Subcutaneous preadipocyte (primary cell): ENCODE measurements around the gene STKLD1. TPM values are rescaled to one million over a fixed set of nuclear protein-coding genes. Genes with fewer than 3 reads are reported as not detected.

Source experiments
- small RNA-seq: library from RNA; depleted of rRNA; stranded (forward); fragments of <200 nt; gene quantifications from one replicate; pipeline ENCODE3, GENCODE V24; 2012
- total RNA-seq: library from RNA; depleted of rRNA; stranded (reverse); fragments of >200 nt; gene quantifications from 2 replicates; pipeline ENCODE4 v1.2.3, GENCODE V29; 2012

Gene STKLD1
- under 0.01 and 1.4 TPM in 2 replicates for total RNA-seq

GRCh38 chr9:133375724-133376654, at the start of gene STKLD1, which contains the start of gene SURF4:
TSS of gene STKLD1 (plus strand) at chr9:133376366. CDS start at chr9:133376474, 108 bp downstream.
TSS of gene SURF4 (minus strand) at chr9:133376060. CDS start at chr9:133375969, 91 bp downstream.

GRCh38 chr9:133335924-133336811, 40.0 kb upstream of the STKLD1 start, which contains the start of gene SURF6:
TSS of gene SURF6 (minus strand) at chr9:133336188. CDS start at chr9:133336132, 56 bp downstream.

GRCh38 chr9:133347985-133348717, 28.0 kb upstream of the STKLD1 start, which contains the start of the genes MED22 and RPL7A:
TSS of gene MED22 (minus strand) at chr9:133348131. CDS start at chr9:133346662, 1,469 bp downstream.
TSS of gene RPL7A (plus strand) at chr9:133348218. CDS start at chr9:133348244, 26 bp downstream.

GRCh38 chr9:133356391-133357091, 19.6 kb upstream of the STKLD1 start, which contains the start of the genes SURF1 and SURF2:
TSS of gene SURF1 (minus strand) at chr9:133356487. CDS start at chr9:133356453, 34 bp downstream.
TSS of gene SURF2 (plus strand) at chr9:133356550. CDS start at chr9:133356593, 43 bp downstream.

GRCh38 chr9:133417541-133418461, 41.6 kb downstream of the STKLD1 start, which contains the start of gene REXO4:
TSS of gene REXO4 (minus strand) at chr9:133418010. CDS start at chr9:133417844, 166 bp downstream.

GRCh38 chr9:133421615-133422542, 45.7 kb downstream of the STKLD1 start, which contains the start of gene ADAMTS13:
TSS of gene ADAMTS13 (plus strand) at chr9:133422367. CDS start at chr9:133422444, 77 bp downstream.

Small RNA genes within 50 kb of the gene (small RNA-seq; reads per million reads assigned to genes)
- not detected for gene RF00019
- not detected for gene SNORD24
- not detected for gene SNORD36A
- not detected for gene SNORD36B
- not detected for gene SNORD36C

Other genes with a start within 250 kb of the STKLD1 start
- gene GBGT1, start 212.5 kb upstream of the STKLD1 start, total RNA-seq: 1.8 TPM in 2 replicates
- gene OBP2B, start 167.1 kb upstream of the STKLD1 start, total RNA-seq: not detected in 2 replicates
- gene ABO, start 101.2 kb upstream of the STKLD1 start, total RNA-seq: not detected in 2 replicates
- 6.6 and 8.8 TPM in 2 replicates for gene SURF6, start 40.2 kb upstream of the STKLD1 start, total RNA-seq
- gene MED22, start 28.2 kb upstream of the STKLD1 start, total RNA-seq: 13.6 and 16.8 TPM in 2 replicates
- 1,530 and 2,826 TPM in 2 replicates for gene RPL7A, start 28.1 kb upstream of the STKLD1 start, total RNA-seq
- gene SURF1, start 19.9 kb upstream of the STKLD1 start, total RNA-seq: 16.8 and 22.8 TPM in 2 replicates
- 13.6 and 16.0 TPM in 2 replicates for gene SURF2, start 19.8 kb upstream of the STKLD1 start, total RNA-seq
- 331 and 383 TPM in 2 replicates for gene SURF4, start 306 bp upstream of the STKLD1 start, total RNA-seq
- 12.9 and 14.5 TPM in 2 replicates for gene REXO4, start 41.6 kb downstream of the STKLD1 start, total RNA-seq
- 0.73 and 1.2 TPM in 2 replicates for gene ADAMTS13, start 46.0 kb downstream of the STKLD1 start, total RNA-seq
- 1.1 and 1.2 TPM in 2 replicates for gene CACFD1, start 83.6 kb downstream of the STKLD1 start, total RNA-seq
- gene SLC2A6, start 102.7 kb downstream of the STKLD1 start, total RNA-seq: 22.4 and 30.9 TPM in 2 replicates
- gene MYMK, start 148.6 kb downstream of the STKLD1 start, total RNA-seq: not detected in 2 replicates
- gene ADAMTSL2, start 158.3 kb downstream of the STKLD1 start, total RNA-seq: not detected in 2 replicates
- gene FAM163B, start 233.0 kb downstream of the STKLD1 start, total RNA-seq: not detected in 2 replicates